HFF-Myc (cell line): ENCODE measurements around the gene FOXC1.

ENCODE experiments used
- DNase-seq: peaks from one replicate; pipeline ENCODE4 v3.0.0-alpha.2; 2011; ENCODE audit warnings: low read depth; ENCODE audit errors: extremely low read depth
- H3K4me3 ChIP-seq: replicated peaks from 2 replicates; pipeline ENCODE4 v1.5.1; 2011; ENCODE audit warnings: low read depth, mild to moderate bottlenecking, control low read depth, low read length
- CTCF ChIP-seq: IDR thresholded peaks from 2 replicates; pipeline ENCODE4 v1.5.1; 2012; ENCODE audit warnings: mild to moderate bottlenecking, low read depth, low read length, control low read depth; ENCODE audit errors: missing control alignments

Gene FOXC1

GRCh38 chr6:1607516-1608221 is 2.0 kb upstream of the FOXC1 start:
- no peak for TF ChIP-seq CTCF
- DNase-seq = no peak
- H3K4me3 ChIP-seq = no peak overlapping the region

GRCh38 chr6:1608222-1609040 is 1.3 kb upstream of the FOXC1 start:
- TF ChIP-seq CTCF = no peak
- DNase-seq = no peak
- H3K4me3 ChIP-seq = no peak overlapping the region

- no peak for TF ChIP-seq CTCF
- H3K4me3 ChIP-seq = peak overlapping the region; percentile 72
- DNase-seq = no peak
These were observed 571 bp upstream of the FOXC1 start for GRCh38 chr6:1609041-1609647.

- no peak for DNase-seq
- TF ChIP-seq CTCF = no peak
- H3K4me3 ChIP-seq = peak overlapping the region; percentile 72
These were observed 994 bp downstream of the FOXC1 start for GRCh38 chr6:1610497-1611321.

- peak overlapping the region; percentile 72 for H3K4me3 ChIP-seq
- DNase-seq = no peak
- peak; percentile 4 for TF ChIP-seq CTCF
These were observed 1.5 kb downstream of the FOXC1 start for GRCh38 chr6:1611322-1611571.

GRCh38 chr6:1611572-1612298 is 2.0 kb downstream of the FOXC1 start:
- DNase-seq = no peak
- TF ChIP-seq CTCF = no peak
- H3K4me3 ChIP-seq = peak overlapping the region; percentile 72
